Amniotic epithelial cell (primary cell): ENCODE data around the gene HOXB2.

Source experiments
- DNase-seq: peaks from one replicate; pipeline ENCODE4 v3.0.0-alpha.2; 2010; ENCODE audit warnings: low read depth

The HOXB2 gene

DNA sequence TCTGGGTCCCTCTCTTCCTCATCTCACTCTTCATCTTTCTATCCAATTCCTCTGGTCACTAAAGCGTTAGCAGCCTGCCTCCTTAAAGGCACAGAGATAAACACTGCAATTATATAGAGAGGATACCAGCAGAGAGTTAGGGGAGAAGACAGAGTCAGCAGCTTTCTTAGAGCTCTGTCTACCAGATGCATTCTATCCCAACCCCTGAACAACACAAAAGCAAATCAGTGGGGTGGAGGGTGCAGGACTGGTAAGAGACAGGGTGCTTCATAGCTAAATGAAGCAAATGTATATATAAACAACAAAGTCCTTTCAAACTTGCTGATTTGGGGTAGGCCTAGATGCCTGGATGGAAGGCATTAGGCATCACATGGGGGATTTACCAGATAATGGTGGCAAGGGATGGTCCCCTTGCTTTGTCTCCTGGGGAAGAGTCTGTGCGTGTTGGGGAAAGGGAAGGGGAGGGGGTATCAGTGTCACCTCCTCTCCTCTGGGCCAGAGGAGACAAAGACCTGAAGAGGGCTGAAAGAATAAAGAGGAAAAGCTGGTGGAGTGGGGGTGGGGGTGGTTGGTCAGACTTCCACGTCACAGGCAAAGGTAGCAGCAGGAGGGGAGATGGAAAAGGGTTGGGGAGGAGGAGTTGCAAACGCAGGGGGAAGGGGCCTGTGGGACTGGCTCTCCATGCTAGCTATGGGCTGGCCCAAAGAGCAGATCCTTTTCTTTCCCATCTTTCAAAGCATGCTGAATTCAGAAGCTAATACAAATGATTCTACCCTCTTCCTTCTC lies 21.2 kb upstream of the HOXB2 start:
- DNase-seq = no peak

DNA sequence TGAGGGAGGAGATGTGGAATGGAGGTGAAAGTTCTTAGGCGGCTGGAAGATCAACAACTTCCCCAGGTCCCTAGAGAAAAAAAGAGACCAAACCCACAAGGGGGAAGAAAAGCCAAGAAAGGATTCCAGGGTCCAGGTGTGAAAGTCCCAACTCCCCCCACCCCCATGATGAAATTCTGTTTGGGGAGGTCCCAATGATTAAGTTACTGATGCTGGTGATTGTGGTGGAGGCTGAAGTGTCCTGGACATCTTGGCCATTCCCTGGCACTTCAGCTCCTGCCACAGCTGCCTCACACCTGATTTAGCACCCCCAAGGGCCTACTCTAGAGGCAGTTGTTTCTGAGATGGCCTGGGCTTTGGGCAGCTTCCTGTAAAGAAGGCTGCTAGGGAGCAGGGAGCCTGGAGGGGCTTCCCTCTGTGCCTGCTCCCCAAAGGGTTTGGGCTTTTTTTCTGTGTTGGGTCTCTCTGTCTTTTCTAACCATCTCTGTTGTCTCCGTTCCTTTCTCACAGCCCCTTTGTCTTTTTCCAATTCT lies 20.2 kb upstream of the HOXB2 start:
- DNase-seq = no peak

DNA sequence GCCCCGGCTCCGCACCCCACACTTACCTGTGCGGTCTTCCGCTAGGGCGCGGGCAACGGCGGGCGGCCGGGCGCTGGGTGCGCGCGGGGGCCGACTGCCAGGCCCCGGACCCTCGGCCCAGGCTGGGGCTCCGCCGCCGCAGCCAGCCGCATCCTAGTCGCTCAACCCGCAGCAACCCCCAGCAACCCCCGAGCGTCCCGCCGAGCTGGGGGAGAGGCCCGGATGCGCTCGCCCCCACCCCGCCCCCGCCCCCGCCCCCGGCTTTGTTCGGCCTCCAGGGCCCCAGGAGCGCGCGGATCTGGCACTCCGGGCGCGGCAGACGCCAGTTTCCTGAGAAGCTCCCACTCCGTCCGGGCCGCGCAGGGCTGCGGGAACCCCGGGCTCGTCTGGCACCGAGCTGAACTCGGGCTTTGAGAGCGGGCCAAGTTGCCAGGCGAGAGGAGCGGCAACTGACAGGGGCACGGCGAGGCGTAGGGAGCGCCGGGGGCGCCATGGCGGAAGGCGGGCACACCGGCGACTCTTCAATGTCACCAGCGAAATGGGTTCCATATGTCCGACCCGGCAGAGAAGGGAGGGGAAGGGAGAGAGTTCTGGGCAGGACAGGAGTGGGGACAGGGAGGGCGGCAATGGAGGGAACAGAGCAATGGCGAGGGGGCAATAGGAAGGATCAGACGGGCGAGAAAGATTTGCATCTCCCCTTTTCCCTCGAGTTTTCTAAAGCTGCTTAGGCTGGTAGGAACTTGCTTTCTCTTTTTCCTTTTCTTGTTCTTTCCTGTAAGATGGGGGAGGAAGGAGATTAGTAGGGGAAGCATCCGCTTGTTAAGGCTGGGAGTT lies 19.5 kb upstream of the HOXB2 start:
- peak; percentile 57 for DNase-seq

DNA sequence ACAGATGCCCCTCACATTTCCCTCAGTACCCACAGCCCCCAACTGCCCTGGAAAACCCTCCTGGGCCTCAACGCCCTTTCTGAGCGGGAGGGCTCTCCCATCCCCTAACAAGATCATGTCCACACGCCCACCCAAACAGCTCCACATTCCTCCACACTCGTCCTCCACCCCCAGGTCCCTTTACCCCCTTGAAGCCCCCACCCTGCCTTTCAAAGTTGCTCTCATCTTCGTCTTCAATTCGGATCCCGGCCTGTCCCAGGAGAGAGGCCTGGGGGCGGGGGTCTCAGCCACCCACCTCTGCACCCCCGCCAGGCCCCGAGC lies 18.9 kb upstream of the HOXB2 start:
- DNase-seq = no peak

DNA sequence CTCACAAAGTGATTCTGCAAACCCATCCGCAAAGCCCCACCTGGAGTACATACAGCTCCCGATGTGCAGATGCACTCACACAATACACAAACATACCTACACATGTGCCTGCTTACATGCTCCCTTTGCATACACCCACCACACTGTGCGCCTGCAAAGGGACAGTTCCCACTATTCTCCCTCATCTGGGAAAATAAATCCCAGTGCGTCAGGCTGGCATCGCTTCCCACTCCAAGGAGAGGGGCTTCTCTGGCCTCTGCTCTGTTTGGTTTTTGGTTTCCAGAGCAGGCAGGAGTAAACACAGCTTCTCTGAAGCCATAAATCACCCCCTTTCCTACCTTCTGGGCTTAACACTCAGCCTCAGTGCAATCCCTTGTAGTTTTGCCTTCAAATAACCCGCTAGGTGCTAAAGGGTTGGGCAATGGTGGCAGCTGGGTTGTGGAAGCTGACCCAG lies 18.5 kb upstream of the HOXB2 start:
- peak; percentile 74 for DNase-seq

DNA sequence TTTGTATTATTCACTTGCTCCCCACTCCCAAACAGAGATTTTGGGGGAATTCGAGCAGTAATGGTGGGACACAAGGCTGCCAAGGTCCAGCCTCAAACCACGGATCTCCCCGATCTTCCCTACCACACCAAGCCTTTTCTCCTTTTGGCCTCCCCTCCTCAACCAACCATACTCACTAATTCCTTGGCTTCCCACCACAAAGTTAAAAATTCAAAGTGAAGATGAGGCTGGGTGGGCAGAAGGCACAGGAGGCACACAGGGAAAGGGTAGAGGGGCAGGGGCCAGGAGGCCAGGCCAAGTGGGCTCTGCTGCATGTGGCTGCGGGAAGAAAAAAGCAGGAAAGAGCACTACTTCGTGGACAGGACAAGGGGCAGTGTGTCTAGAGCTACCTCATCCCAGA lies 18.0 kb upstream of the HOXB2 start:
- DNase-seq = no peak

DNA sequence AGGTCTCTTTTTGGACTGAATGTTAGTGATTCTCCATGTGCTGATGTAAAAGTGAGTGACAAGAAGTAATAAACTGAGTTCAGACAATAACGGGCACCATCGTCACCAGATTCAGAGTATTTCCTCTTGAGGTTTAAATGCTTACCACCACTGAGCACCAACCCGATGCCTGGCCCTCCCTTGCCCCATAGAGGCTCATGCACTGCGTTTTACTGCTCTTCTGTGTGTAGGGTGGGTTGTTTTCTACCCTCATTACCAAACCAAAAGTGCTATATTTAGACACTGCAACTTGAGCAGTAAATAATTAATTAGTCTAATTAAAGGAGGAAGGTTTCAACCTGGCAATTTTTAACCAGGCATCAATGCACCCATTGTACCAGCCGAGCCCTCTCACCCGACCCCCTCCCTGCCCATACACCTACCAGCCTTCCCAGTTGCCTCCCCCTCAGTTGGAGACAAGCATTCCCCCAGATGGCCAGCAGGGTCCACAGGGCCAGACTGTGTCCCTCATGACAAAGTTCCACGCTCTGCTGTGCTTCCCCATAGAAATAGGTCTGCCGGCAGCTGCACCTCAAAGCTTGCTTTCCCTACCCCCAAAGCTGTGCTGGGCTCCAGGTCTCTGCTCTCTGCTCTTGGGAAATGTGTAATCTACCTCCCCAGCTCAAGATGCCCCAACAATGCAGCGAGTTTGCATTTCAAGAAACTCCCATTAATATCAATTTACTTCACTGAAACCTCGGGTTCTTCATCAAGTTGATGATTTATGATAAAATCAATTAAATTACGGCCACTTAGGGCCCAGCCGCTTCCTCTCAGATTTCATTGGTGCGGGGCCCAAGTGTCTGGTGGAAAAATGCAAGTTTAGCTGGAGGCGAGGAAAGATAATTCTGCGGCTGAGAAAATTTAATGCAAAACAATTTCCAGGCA lies 17.2 kb upstream of the HOXB2 start:
- peak; percentile 53 for DNase-seq

DNA sequence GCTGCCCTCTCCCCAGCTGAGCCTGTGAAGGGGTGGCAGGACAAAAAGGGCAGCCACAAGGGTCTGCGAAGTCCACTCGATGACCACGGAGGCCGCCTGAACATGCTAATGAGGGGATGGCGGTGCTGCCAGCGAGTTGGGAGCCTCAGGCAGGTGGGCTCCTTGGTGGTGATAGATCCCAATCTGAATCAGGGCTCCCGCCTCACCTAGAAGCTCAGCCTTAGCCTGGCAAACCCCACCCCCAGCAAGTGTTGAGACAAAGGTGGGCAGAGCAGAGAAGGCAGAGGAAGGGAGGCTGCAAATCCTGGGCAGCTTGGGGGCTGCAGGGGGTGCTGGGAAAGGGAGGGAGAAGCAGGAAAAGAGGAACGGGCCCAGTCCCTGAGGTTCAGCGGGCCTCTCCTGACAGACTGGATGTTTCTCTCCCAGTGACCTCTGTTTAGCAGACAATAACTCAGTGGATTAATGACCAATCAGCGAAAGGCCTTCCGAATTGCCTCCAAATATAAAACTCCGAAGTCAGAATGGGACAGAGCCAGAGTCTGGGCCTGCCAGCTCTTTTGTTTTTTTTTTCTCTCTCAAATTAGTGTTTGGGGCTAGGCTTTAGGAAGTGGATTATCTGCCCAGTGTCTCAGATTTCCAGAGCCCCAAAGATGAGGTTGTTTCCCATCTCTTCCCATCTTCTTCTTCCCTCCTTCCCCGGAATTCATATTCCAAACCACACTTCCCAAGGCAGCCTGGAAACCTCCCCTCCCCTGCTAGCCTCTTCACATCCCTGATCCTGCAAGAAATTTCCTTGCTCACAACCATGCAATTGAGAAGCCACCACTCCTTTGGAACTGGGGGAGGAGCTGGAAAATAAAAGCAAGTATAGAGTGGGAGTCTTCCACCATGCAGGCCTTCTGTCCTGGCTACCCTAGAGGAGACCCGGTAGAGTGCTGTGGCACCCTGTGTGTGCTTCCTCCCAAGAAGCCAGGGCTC lies 15.2 kb upstream of the HOXB2 start:
- DNase-seq = peak; percentile 60

DNA sequence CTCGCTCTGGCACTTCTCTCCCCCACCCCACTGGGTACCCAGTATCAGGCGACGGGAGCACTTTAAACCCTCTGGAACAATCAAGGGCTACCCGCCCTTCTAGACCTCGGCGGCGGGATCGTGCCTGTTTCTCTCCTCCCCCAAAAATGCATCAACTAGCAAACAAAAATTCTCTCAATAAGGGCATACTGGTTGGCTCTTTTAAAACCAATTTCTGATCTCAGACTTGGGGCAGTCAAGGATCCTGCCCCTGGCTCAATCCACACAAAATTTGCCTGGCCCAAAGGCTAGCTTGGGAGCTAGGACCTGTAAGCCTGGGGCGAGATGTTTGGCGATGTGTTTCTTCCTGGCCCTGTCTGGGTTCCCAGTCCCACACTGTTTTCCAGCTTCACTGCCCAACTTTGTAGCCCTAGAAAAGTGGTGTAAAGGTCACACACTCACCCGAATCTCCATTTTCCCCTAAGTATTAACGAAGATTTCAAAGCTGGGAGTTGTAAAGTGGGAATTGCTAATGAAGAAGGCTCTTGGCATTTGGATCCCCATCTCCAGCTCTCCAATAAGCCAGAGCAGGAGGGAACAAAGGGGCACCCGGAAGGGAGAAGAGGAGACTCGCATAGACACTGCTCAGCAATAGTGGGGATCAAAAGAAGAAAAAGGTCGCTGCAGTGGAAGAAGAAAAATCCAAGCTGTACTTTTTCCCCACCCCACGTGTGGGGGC lies 14.4 kb upstream of the HOXB2 start:
- no peak for DNase-seq

DNA sequence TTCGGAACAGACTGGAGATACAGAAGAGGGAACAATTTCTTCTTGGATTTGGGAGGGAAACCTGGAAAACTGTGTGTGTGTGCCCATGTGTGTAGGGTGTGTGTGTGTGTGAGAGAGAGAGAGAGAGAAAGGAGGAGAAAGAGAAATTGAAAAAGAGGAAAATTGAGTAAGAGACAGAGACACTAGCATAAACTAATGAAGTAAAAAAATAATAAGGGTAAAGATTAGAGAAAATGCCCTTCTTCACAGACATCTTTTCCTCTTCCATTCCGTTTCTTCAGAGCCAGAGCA lies 13.9 kb upstream of the HOXB2 start:
- DNase-seq = no peak

DNA sequence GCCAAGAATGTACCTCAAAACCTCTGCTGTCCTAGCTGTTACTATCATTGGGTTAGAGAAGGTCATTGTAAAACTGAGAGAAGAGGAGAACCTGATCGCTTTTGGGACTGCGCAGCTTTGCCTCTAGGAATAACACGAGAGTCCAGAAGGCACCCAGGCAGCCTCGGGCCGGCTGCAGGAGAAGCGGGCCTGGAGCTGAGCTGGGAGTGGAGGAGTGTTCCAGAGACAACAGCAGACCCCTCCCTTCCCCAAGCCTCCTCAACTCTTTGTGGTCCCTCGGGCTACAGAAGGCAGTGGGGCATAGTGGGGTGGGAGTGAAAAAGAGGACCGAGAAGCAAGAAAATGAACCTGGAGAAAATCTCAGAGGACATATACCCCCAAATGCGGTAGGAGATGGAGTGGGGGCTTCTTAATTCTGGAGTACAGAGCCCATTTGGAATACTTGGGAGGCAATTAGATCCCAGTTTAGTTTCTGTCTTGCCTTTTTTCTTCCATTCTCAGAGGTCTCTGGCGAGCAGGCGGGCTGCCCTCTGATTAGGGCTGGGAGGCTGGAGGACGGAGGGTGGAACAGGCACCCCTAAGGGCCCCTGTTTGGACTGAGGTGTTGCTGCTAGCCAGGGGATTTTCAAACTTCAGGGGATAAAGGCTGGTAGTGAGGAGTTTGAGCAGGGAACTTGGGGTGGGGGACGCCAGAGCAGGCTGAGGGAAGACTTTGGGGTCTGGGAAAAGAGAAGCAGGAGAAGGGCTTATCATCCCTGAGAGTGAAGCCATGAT lies 13.3 kb upstream of the HOXB2 start:
- DNase-seq = peak; percentile 28

DNA sequence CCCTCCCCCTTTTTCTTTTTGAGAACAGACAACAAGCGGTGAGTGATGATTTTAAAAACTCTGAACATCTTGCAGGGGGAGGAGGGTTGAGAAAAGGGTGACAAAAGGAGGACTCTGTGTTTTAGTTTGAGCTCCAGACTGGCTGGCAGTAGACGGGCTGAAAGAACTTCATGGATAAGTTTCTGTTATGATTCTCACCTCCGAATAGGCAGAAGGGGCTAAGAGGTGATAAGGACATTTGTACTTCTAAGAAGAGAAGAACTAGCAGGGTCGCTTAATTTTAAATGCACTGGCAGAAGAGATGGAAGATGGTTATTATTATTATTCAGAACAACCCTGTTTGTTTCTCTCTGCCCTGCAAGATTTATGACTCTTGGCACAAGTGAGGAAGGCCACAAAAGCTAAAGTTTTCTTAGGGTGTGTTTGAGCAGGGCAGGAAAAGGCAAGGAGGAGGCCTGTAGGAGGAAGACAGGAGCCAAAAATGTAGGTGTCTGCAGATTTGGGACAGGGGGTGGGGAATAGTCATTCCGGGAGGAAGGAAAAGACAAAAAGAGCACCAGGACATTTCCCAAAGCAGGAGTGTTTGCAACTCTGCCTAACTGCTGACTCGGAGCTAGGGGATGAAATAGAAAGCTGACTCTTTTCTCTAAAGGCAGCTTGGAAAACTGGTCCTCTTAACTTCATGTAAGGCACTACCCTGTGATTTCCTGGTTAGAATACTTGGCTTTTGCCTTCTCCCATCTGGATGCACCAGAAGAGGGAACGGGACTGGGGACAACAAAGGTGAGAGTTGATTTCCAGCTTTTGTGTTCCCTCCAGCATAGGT lies 11.9 kb upstream of the HOXB2 start:
- DNase-seq = peak; percentile 65

DNA sequence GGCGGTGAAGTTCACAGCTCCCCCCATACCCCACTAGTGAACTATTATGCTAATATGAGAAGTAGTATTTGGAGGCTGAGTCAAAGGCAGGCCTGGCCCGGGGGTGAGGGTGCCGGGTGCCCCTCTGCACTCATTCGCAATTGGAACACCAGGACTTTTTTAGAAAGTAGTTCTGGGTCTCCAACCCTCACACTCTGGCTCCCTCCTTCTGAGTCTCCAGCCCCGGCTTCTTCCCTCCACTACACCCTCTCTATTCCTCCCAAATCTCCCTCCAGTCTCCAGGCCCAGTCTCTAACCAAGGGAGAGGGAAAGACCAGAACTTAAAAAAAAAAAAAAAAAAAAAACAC lies 11.3 kb upstream of the HOXB2 start:
- no peak for DNase-seq

DNA sequence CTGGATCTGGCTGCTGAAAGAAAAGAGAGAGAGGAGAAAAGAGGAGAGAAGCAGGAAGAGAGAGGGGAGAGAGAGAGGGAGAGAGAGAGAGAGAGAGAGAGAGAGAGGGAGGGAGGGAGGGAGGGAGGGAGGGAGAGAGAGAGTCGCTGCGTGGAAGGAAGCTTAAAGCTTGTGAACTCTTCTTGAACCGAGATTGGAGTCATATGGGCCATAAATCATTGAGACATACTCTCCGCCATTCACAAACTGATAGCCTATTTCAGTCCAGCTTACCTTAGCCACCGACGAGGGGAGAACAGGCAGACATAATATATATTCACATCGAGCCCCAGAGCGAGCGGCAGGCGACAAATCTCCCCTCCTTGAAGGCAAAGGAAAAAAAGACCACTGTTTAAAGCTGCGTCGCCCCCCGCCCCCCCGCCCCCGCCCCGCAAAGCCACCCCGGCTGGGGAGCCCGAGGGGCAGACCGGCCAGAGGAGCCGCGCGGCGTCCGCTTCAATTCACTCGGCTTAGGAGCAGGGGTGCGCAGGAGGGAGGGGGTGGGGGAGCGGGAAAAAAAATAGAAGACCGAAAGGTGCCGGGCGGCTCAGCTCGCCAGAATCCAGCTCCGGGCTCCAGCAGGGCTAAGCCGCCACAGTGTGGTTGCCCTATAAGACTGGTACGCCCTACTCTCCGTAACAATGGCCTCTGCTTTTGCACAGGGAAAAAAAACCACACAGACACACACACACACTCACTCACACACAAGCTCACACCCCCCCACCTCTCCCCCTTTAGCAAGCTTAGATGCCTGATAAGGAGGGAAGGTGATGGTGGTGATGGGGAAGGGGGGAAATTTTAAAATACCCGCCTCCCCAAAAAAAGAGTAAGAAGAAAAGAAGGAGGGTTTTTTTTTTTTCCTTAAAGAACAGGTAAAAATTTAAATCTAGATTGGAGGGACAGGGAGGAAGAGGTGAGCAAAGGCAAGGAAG lies 10.6 kb upstream of the HOXB2 start:
- peak; percentile 99 for DNase-seq

DNA sequence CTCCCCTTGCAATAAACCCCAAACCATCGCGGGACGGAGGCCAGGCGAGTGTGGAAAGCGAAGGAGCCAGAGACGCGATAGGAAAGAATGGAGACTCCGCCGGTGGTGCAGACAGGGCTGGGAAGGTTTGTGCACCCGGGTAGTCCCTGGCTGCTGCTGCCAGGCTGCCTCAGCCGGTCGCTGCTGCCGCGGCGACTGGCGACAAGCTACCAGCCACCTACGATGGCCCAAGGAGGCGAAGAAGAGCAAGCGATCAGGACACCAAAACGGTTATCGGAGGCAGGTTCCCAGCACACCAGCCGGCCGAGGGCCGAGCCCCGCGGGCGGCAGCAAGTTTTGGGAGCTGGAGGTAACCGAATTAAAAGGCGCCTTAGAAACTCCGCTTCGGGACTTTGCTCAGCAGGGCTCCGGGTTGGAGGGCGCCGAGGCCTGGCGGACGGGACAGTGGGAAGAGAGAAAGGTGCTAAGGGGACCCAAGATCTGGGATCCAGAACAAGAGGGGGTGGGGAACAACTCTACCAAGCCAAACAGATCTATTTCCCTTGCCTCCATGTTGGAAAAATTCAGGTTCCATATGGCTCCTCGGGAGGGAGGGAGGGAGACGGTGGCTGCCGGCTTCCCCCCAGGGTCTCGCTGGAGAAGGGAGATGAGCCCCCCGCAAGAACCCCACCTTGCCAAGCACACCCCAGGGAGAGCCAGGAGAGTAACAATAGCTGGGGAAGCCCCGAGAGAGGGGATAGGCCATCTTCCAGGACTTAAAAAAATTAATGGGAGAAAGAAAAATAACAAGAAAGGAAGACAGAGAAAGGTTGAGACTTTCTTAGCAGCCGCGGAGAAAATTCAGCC lies 9.7 kb upstream of the HOXB2 start:
- peak; percentile 36 for DNase-seq

DNA sequence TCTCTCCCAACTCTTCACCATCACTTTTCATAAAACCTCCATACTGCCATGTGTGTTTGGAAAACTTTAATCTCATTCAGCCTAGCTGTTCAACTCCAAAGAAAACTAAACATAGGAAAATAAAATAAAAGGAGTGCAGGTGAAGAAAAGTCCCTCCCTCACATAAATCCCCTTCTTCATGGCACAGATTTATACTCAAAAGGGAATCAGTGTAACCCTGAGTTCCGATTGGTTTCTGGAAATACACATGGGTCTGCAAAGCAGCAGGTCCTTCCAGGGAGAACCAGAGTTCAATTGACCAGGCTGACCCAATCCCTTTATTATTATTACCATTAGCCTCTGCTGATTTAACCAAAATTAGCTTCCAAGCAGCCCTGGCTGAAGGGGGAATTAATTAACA lies 8.9 kb upstream of the HOXB2 start:
- peak; percentile 33 for DNase-seq

DNA sequence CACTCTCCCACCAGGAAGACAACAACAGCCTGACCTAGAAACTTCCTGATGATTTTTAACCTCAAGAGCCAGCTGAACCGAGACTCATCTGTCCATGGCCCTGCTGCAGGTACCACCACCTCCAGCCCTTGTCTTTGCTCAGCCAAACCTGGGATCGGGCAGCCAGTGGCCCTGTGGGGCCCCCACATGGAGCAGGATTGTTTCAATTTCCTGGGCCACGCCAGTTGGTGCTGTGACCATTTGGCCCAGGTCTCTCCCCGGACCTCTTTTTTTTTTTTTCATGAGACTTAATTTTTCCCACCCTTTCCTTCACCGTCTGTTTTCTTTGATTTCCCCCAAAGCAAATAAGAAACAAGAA lies 8.3 kb upstream of the HOXB2 start:
- no peak for DNase-seq
